Mesendoderm (in vitro differentiated cells): ENCODE results near the gene KCNA10.
A peak's percentile ranks its signal among the peaks of the same experiment; 100 is the strongest.

Source experiments
- DNase-seq: peaks from one replicate; pipeline ENCODE4 v3.0.0; 2013
- H2AK5ac ChIP-seq: 2 replicates; pipeline ENCODE4 v1.6.1; 2013; ENCODE audit warnings: low read length, inconsistent platforms
- H2BK120ac ChIP-seq: 2 replicates; pipeline ENCODE4 v1.6.1; 2013; ENCODE audit warnings: low read depth, mild to moderate bottlenecking, low read length, moderate library complexity, mixed read lengths
- H2BK15ac ChIP-seq: replicated peaks from 2 replicates; pipeline ENCODE4 v1.6.1; 2013; ENCODE audit warnings: low read depth, mild to moderate bottlenecking, moderate library complexity
- H2BK5ac ChIP-seq: 2 replicates; pipeline ENCODE4 v1.6.1; 2013; ENCODE audit warnings: low read length, inconsistent platforms
- H3K18ac ChIP-seq: 2 replicates; pipeline ENCODE4 v1.6.1; 2013; ENCODE audit warnings: mild to moderate bottlenecking, low read length, mixed read lengths
- H3K23ac ChIP-seq: one replicate; pipeline ENCODE4 v1.6.1; 2013; ENCODE audit warnings: low read length
- H3K27ac ChIP-seq: 2 replicates; pipeline ENCODE4 v1.5.1; 2013; ENCODE audit warnings: low read depth, mild to moderate bottlenecking, inconsistent platforms, low read length, moderate library complexity
- H3K27me3 ChIP-seq: 2 replicates; pipeline ENCODE4 v1.6.1; 2013; ENCODE audit warnings: low read length, control low read depth, mild to moderate bottlenecking, inconsistent platforms; ENCODE audit not compliant: insufficient read depth, poor library complexity
- H3K36me3 ChIP-seq: 2 replicates; pipeline ENCODE4 v1.6.1; 2013; ENCODE audit warnings: low read length, inconsistent platforms; ENCODE audit not compliant: control insufficient read depth, insufficient read depth
- H3K4ac ChIP-seq: one replicate; pipeline ENCODE4 v1.6.1; 2013; ENCODE audit warnings: low read depth, mild to moderate bottlenecking, low read length, moderate library complexity
- H3K4me1 ChIP-seq: 2 replicates; pipeline ENCODE4 v1.6.1; 2013; ENCODE audit warnings: low read depth, low read length, inconsistent platforms; ENCODE audit not compliant: control insufficient read depth
- H3K4me2 ChIP-seq: 2 replicates; pipeline ENCODE4 v1.6.1; 2013; ENCODE audit warnings: low read length
- H3K4me3 ChIP-seq: 2 replicates; pipeline ENCODE4 v1.5.1; 2013; ENCODE audit warnings: mild to moderate bottlenecking, low read length
- H3K56ac ChIP-seq: one replicate; pipeline ENCODE4 v1.6.1; 2013; ENCODE audit warnings: low read length
- H3K79me1 ChIP-seq: 2 replicates; pipeline ENCODE4 v1.6.1; 2013; ENCODE audit warnings: low read length, inconsistent platforms
- H3K79me2 ChIP-seq: 2 replicates; pipeline ENCODE4 v1.6.1; 2013; ENCODE audit warnings: mild to moderate bottlenecking, low read length; ENCODE audit not compliant: control insufficient read depth, insufficient read depth
- H3K9ac ChIP-seq: 2 replicates; pipeline ENCODE4 v1.6.1; 2013; ENCODE audit warnings: low read length, inconsistent platforms
- H4K5ac ChIP-seq: one replicate; pipeline ENCODE4 v1.6.1; 2013; ENCODE audit warnings: low read length
- H4K8ac ChIP-seq: one replicate; pipeline ENCODE4 v1.6.1; 2013; ENCODE audit warnings: low read depth, mild to moderate bottlenecking, control low read depth, low read length, moderate library complexity
- WGBS: extraction: QIAGEN DNeasy Blood & Tissue Kit; methylation state at CpG from one replicate; pipeline ENCODE4 v1.1.7; 2013; ENCODE audit warnings: low lambda C conversion rate, missing lambda C conversion rate; ENCODE audit not compliant: insufficient coverage; ENCODE audit errors: extremely low coverage; 5-methylcytosine and 5-hydroxymethylcytosine counted together

The KCNA10 gene

GRCh38 chr1:110522560-110522959 is 3.6 kb upstream of the KCNA10 start:
- no peaks in the 10 kb centered on the region for H3K27me3 ChIP-seq
- H3K23ac ChIP-seq, result no peak overlapping the region
- no peak overlapping the region for H4K5ac ChIP-seq
- H3K79me2 ChIP-seq, result no peaks in the 10 kb centered on the region
- no peak overlapping the region for H3K4me3 ChIP-seq
- H3K4me2 ChIP-seq, result no peak overlapping the region
- no peak overlapping the region for H4K8ac ChIP-seq
- no peak overlapping the region for H3K56ac ChIP-seq
- DNase-seq, result no peak
- H2BK15ac ChIP-seq, result no peak overlapping the region
- no peak overlapping the region for H3K4ac ChIP-seq
- H3K18ac ChIP-seq, result no peak overlapping the region
- H3K4me1 ChIP-seq, result no peaks in the 10 kb centered on the region
- H3K27ac ChIP-seq, result no peak overlapping the region
- no peak overlapping the region for H3K9ac ChIP-seq
- H3K79me1 ChIP-seq, result no peaks in the 10 kb centered on the region
- no peak overlapping the region for H2AK5ac ChIP-seq
- H3K36me3 ChIP-seq, result no peaks in the 10 kb centered on the region
- WGBS, result no CpG with 5 or more reads among the region's 5 CpGs
- no peak overlapping the region for H2BK120ac ChIP-seq
- H2BK5ac ChIP-seq, result no peak overlapping the region

GRCh38 chr1:110520827-110521226 is 1.9 kb upstream of the KCNA10 start:
- Histone ChIP-seq H2BK5ac (no peak overlapping the region), H3K4me1 (no peaks in the 10 kb centered on the region), H3K23ac (no peak overlapping the region), H3K79me2 (no peaks in the 10 kb centered on the region), H3K4ac (no peak overlapping the region), H3K36me3 (no peaks in the 10 kb centered on the region), H2BK120ac (no peak overlapping the region), H3K4me3 (no peak overlapping the region), H2BK15ac (no peak overlapping the region), H3K18ac (no peak overlapping the region), H4K5ac (no peak overlapping the region), H3K27ac (no peak overlapping the region), H4K8ac (no peak overlapping the region), H3K27me3 (no peaks in the 10 kb centered on the region), H3K9ac (no peak overlapping the region), H2AK5ac (no peak overlapping the region), H3K56ac (no peak overlapping the region), H3K79me1 (no peaks in the 10 kb centered on the region), H3K4me2 (no peak overlapping the region)
- WGBS, result no CpG with 5 or more reads among the region's 3 CpGs
- DNase-seq, result no peak

- no peaks in the 10 kb centered on the region for H3K27me3 ChIP-seq
- no CpG with 5 or more reads among the region's 5 CpGs for WGBS
Observed at GRCh38 chr1:110515891-110516290, 3.1 kb downstream of the KCNA10 start.

GRCh38 chr1:110515041-110515440 is 3.9 kb downstream of the KCNA10 start:
- H3K36me3 ChIP-seq, result no peaks in the 10 kb centered on the region
- H3K27me3 ChIP-seq, result no peaks in the 10 kb centered on the region
- H4K8ac ChIP-seq, result no peak overlapping the region
- no peak overlapping the region for H3K27ac ChIP-seq
- H3K4me1 ChIP-seq, result no peaks in the 10 kb centered on the region
- H2BK120ac ChIP-seq, result no peak overlapping the region
- H3K18ac ChIP-seq, result no peak overlapping the region
- no peak for DNase-seq
- H2AK5ac ChIP-seq, result no peak overlapping the region
- H3K4ac ChIP-seq, result no peak overlapping the region
- no peak overlapping the region for H3K4me2 ChIP-seq
- H3K79me1 ChIP-seq, result no peaks in the 10 kb centered on the region
- H4K5ac ChIP-seq, result no peak overlapping the region
- no peak overlapping the region for H2BK15ac ChIP-seq
- no peak overlapping the region for H3K56ac ChIP-seq
- H3K79me2 ChIP-seq, result no peaks in the 10 kb centered on the region
- H3K4me3 ChIP-seq, result no peak overlapping the region
- H3K9ac ChIP-seq, result no peak overlapping the region
- H2BK5ac ChIP-seq, result no peak overlapping the region
- no peak overlapping the region for H3K23ac ChIP-seq

More at GRCh38 chr1:110515891-110516290, 3.1 kb downstream of the KCNA10 start:
- no peak overlapping the region for H3K18ac ChIP-seq
- no peak overlapping the region for H3K23ac ChIP-seq
- H4K8ac ChIP-seq, result no peak overlapping the region
- no peak overlapping the region for H3K4me3 ChIP-seq
- H3K4me1 ChIP-seq, result no peaks in the 10 kb centered on the region
- no peak overlapping the region for H2BK120ac ChIP-seq
- H3K79me1 ChIP-seq, result no peaks in the 10 kb centered on the region
- H3K79me2 ChIP-seq, result no peaks in the 10 kb centered on the region
- H3K27ac ChIP-seq, result no peak overlapping the region
- H3K36me3 ChIP-seq, result no peaks in the 10 kb centered on the region
- H2BK15ac ChIP-seq, result no peak overlapping the region
- no peak for DNase-seq
- no peak overlapping the region for H3K4ac ChIP-seq
- H2AK5ac ChIP-seq, result no peak overlapping the region
- H3K9ac ChIP-seq, result no peak overlapping the region
- no peak overlapping the region for H3K4me2 ChIP-seq
- no peak overlapping the region for H3K56ac ChIP-seq
- no peak overlapping the region for H4K5ac ChIP-seq
- no peak overlapping the region for H2BK5ac ChIP-seq

GRCh38 chr1:110513511-110513910 is 5.5 kb downstream of the KCNA10 start:
- Histone ChIP-seq H2BK120ac (no peak overlapping the region), H3K4me2 (no peak overlapping the region), H4K8ac (no peak overlapping the region), H3K4ac (no peak overlapping the region), H2BK5ac (no peak overlapping the region), H3K4me1 (peaks cover 2% of the 10 kb centered on the region), H3K18ac (no peak overlapping the region), H3K27me3 (no peaks in the 10 kb centered on the region), H3K79me2 (no peaks in the 10 kb centered on the region), H3K23ac (no peak overlapping the region), H3K79me1 (no peaks in the 10 kb centered on the region), H4K5ac (no peak overlapping the region), H3K36me3 (no peaks in the 10 kb centered on the region), H3K9ac (no peak overlapping the region), H3K27ac (no peak overlapping the region), H2AK5ac (no peak overlapping the region), H3K4me3 (no peak overlapping the region), H2BK15ac (no peak overlapping the region), H3K56ac (no peak overlapping the region)
- DNase-seq, result peak; percentile 86
- no CpG with 5 or more reads among the region's 8 CpGs for WGBS

- Histone ChIP-seq H3K27me3 (no peaks in the 10 kb centered on the region), H3K9ac (no peak overlapping the region), H3K4ac (no peak overlapping the region), H3K56ac (no peak overlapping the region), H3K79me2 (no peaks in the 10 kb centered on the region), H3K79me1 (no peaks in the 10 kb centered on the region), H3K36me3 (no peaks in the 10 kb centered on the region), H2BK120ac (no peak overlapping the region), H3K4me1 (peaks cover 9% of the 10 kb centered on the region), H2BK15ac (no peak overlapping the region), H3K4me3 (no peak overlapping the region), H4K5ac (no peak overlapping the region), H3K23ac (no peak overlapping the region), H2BK5ac (no peak overlapping the region), H4K8ac (no peak overlapping the region), H3K27ac (no peak overlapping the region), H3K18ac (no peak overlapping the region), H3K4me2 (no peak overlapping the region), H2AK5ac (no peak overlapping the region)
- no CpG with 5 or more reads among the region's 6 CpGs for WGBS
- no peak for DNase-seq
Observed at GRCh38 chr1:110511436-110511835, 7.5 kb downstream of the KCNA10 start.
